ENCODE data around the gene FLCN.

FLCN gene

GRCh38 chr17:17203173-17203730 lies 33.7 kb downstream of the FLCN start:
- Histone ChIP-seq H3K4me3 (replicated peaks; ENCODE audit: insufficient read depth, low read length) (no peak overlapping the region), H3K27ac (replicated peaks) (no peak overlapping the region), H3K27me3 (ENCODE audit: insufficient read depth, poor library complexity, severe bottlenecking) (no peaks in the 10 kb centered on the region)
- TF ChIP-seq, protein P1, sequence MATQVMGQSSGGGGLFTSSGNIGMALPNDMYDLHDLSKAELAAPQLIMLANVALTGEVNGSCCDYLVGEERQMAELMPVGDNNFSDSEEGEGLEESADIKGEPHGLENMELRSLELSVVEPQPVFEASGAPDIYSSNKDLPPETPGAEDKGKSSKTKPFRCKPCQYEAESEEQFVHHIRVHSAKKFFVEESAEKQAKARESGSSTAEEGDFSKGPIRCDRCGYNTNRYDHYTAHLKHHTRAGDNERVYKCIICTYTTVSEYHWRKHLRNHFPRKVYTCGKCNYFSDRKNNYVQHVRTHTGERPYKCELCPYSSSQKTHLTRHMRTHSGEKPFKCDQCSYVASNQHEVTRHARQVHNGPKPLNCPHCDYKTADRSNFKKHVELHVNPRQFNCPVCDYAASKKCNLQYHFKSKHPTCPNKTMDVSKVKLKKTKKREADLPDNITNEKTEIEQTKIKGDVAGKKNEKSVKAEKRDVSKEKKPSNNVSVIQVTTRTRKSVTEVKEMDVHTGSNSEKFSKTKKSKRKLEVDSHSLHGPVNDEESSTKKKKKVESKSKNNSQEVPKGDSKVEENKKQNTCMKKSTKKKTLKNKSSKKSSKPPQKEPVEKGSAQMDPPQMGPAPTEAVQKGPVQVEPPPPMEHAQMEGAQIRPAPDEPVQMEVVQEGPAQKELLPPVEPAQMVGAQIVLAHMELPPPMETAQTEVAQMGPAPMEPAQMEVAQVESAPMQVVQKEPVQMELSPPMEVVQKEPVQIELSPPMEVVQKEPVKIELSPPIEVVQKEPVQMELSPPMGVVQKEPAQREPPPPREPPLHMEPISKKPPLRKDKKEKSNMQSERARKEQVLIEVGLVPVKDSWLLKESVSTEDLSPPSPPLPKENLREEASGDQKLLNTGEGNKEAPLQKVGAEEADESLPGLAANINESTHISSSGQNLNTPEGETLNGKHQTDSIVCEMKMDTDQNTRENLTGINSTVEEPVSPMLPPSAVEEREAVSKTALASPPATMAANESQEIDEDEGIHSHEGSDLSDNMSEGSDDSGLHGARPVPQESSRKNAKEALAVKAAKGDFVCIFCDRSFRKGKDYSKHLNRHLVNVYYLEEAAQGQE (IDR thresholded peaks at IDR 0.05; ENCODE audit: insufficient replicate concordance, low read depth) = no peak
- TF ChIP-seq SPI1 (IDR thresholded peaks at IDR 0.05; ENCODE audit: borderline replicate concordance, low read depth) (no peak), POLR2AphosphoS5 (IDR thresholded peaks at IDR 0.05; ENCODE audit: low read depth) (no peak), GABPA (IDR thresholded peaks at IDR 0.05; ENCODE audit: low read depth) (no peak)
- TF ChIP-seq, protein P2, sequence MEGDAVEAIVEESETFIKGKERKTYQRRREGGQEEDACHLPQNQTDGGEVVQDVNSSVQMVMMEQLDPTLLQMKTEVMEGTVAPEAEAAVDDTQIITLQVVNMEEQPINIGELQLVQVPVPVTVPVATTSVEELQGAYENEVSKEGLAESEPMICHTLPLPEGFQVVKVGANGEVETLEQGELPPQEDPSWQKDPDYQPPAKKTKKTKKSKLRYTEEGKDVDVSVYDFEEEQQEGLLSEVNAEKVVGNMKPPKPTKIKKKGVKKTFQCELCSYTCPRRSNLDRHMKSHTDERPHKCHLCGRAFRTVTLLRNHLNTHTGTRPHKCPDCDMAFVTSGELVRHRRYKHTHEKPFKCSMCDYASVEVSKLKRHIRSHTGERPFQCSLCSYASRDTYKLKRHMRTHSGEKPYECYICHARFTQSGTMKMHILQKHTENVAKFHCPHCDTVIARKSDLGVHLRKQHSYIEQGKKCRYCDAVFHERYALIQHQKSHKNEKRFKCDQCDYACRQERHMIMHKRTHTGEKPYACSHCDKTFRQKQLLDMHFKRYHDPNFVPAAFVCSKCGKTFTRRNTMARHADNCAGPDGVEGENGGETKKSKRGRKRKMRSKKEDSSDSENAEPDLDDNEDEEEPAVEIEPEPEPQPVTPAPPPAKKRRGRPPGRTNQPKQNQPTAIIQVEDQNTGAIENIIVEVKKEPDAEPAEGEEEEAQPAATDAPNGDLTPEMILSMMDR (IDR thresholded peaks at IDR 0.05; ENCODE audit: insufficient read depth, low read length) = no peak
- no peak for DNase-seq (ENCODE audit: low read depth in 1 of 2, low spot score in 1 of 2)

GRCh38 chr17:17201907-17202306 lies 35.1 kb downstream of the FLCN start:
- Histone ChIP-seq H3K27ac (replicated peaks) (no peak overlapping the region), H3K27me3 (ENCODE audit: insufficient read depth, poor library complexity, severe bottlenecking) (no peaks in the 10 kb centered on the region), H3K4me3 (replicated peaks; ENCODE audit: insufficient read depth, low read length) (no peak overlapping the region)
- DNase-seq (ENCODE audit: low read depth in 1 of 2, low spot score in 1 of 2) = no peak
- TF ChIP-seq GABPA (IDR thresholded peaks at IDR 0.05; ENCODE audit: low read depth) (no peak), SPI1 (IDR thresholded peaks at IDR 0.05; ENCODE audit: borderline replicate concordance, low read depth) (no peak), POLR2AphosphoS5 (IDR thresholded peaks at IDR 0.05; ENCODE audit: low read depth) (no peak)
- TF ChIP-seq, protein P1 (IDR thresholded peaks at IDR 0.05; ENCODE audit: insufficient replicate concordance, low read depth) = no peak
- TF ChIP-seq, protein P2 (IDR thresholded peaks at IDR 0.05; ENCODE audit: insufficient read depth, low read length) = no peak

GRCh38 chr17:17201271-17201670 lies 35.7 kb downstream of the FLCN start:
- TF ChIP-seq, protein P2 (IDR thresholded peaks at IDR 0.05; ENCODE audit: insufficient read depth, low read length) = no peak
- TF ChIP-seq GABPA (IDR thresholded peaks at IDR 0.05; ENCODE audit: low read depth) (no peak), SPI1 (IDR thresholded peaks at IDR 0.05; ENCODE audit: borderline replicate concordance, low read depth) (no peak), POLR2AphosphoS5 (IDR thresholded peaks at IDR 0.05; ENCODE audit: low read depth) (no peak)
- TF ChIP-seq, protein P1 (IDR thresholded peaks at IDR 0.05; ENCODE audit: insufficient replicate concordance, low read depth) = no peak
- no peak for DNase-seq (ENCODE audit: low read depth in 1 of 2, low spot score in 1 of 2)
- no peak overlapping the region for H3K4me3 ChIP-seq (replicated peaks; ENCODE audit: insufficient read depth, low read length)
- H3K27ac ChIP-seq (replicated peaks) = no peak overlapping the region
- no peaks in the 10 kb centered on the region for H3K27me3 ChIP-seq (ENCODE audit: insufficient read depth, poor library complexity, severe bottlenecking)
